WTC11 (cell line): ENCODE data around the gene ZNF649. TPM values are rescaled to one million over a fixed set of nuclear protein-coding genes. Genes with fewer than 3 reads are reported as not detected.

Source experiments
- ATAC-seq: fragments of 200-7000 bp; cut with Tn5 transposase; 2 replicates; pipeline ENCODE4 v1.10.0; 2021; ENCODE audit warnings: mild to moderate bottlenecking, moderate library complexity
- Bru-seq: library from RNA; stranded (reverse); fragments of 400-500 nt; gene quantifications from one replicate; lab custom pipeline; 2021; lab: Mats Ljungman, UMichigan
- CTCF ChIA-PET: fragments of 300-600 bp; sonication (Branson Sonifier 250); formaldehyde crosslinking; loops from one replicate; lab custom pipeline; 2021; ENCODE audit warnings: antibody characterized with exemption; lab: Charles Lee
- POLR2A ChIA-PET: fragments of 350-600 bp; sonication (Branson Sonifier 250); formaldehyde crosslinking; loops from one replicate; lab custom pipeline; 2021; ENCODE audit warnings: antibody characterized with exemption; lab: Charles Lee
- DNase-seq: peaks from one replicate; pipeline ENCODE4 v3.0.0; 2021; ENCODE audit warnings: low spot score
- H3K27ac Mint-ChIP-seq: 2 replicates; pipeline ENCODE4 v1.8.0; 2021; ENCODE audit warnings: mixed read lengths
- H3K27me3 Mint-ChIP-seq: 2 replicates; pipeline ENCODE4 v1.8.0; 2021; ENCODE audit warnings: low read depth, mild to moderate bottlenecking, moderate library complexity, mixed read lengths
- H3K36me3 Mint-ChIP-seq: 2 replicates; pipeline ENCODE4 v1.8.0; 2021; ENCODE audit warnings: mixed read lengths
- H3K4me1 Mint-ChIP-seq: 2 replicates; pipeline ENCODE4 v1.8.0; 2022; ENCODE audit warnings: mixed read lengths
- H3K4me3 Mint-ChIP-seq: 2 replicates; pipeline ENCODE4 v1.8.0; 2021; ENCODE audit warnings: mild to moderate bottlenecking, moderate library complexity, mixed read lengths
- H3K9me3 Mint-ChIP-seq: 2 replicates; pipeline ENCODE4 v1.8.0; 2021; ENCODE audit warnings: mixed read lengths
- ARID4B ChIP-seq: sonication (generic); formaldehyde crosslinking; IDR thresholded peaks from 2 replicates; pipeline ENCODE4 v1.8.0; 2023; ENCODE audit warnings: missing genetic modification reagents, mild to moderate bottlenecking, borderline replicate concordance
- ATF2 ChIP-seq: sonication (generic); formaldehyde crosslinking; IDR thresholded peaks from 2 replicates; pipeline ENCODE4 v1.8.1; 2022; ENCODE audit warnings: low read depth, missing genetic modification reagents, borderline replicate concordance
- E2F1 ChIP-seq: sonication (generic); formaldehyde crosslinking; IDR thresholded peaks from 2 replicates; pipeline ENCODE4 v1.8.0; 2022; ENCODE audit warnings: mild to moderate bottlenecking, missing genetic modification reagents
- E2F4 ChIP-seq: sonication (generic); formaldehyde crosslinking; IDR thresholded peaks from 2 replicates; pipeline ENCODE4 v1.8.1; 2022; ENCODE audit warnings: low read depth, mild to moderate bottlenecking, moderate library complexity, missing genetic modification reagents, borderline replicate concordance
- EMX1 ChIP-seq: fragments of 250-450 bp; sonication (Bioruptor Pico); IDR thresholded peaks from 2 replicates; pipeline ENCODE4 v1.8.0; 2021; ENCODE audit warnings: mild to moderate bottlenecking
- ESRRA ChIP-seq: sonication (generic); formaldehyde crosslinking; IDR thresholded peaks from 2 replicates; pipeline ENCODE4 v1.8.1; 2022; ENCODE audit warnings: mild to moderate bottlenecking, missing genetic modification reagents, borderline replicate concordance
- FOXK1 ChIP-seq: sonication (generic); formaldehyde crosslinking; IDR thresholded peaks from 2 replicates; pipeline ENCODE4 v1.8.0; 2022; ENCODE audit warnings: mild to moderate bottlenecking, moderate library complexity, missing genetic modification reagents
- MXD4 ChIP-seq: fragments of 250-450 bp; sonication (Bioruptor Pico); IDR thresholded peaks from 2 replicates; pipeline ENCODE4 v1.8.0; 2021; ENCODE audit warnings: mild to moderate bottlenecking, moderate library complexity, borderline replicate concordance
- MYBL2 ChIP-seq: sonication (generic); formaldehyde crosslinking; IDR thresholded peaks from 2 replicates; pipeline ENCODE4 v1.8.1; 2023; ENCODE audit warnings: mild to moderate bottlenecking, moderate library complexity, missing genetic modification reagents
- USF1 ChIP-seq: sonication (generic); formaldehyde crosslinking; IDR thresholded peaks from 2 replicates; pipeline ENCODE4 v1.8.0; 2022; ENCODE audit warnings: mild to moderate bottlenecking, missing genetic modification reagents
- ZBTB21 ChIP-seq: sonication (generic); formaldehyde crosslinking; IDR thresholded peaks from 2 replicates; pipeline ENCODE4 v1.8.1; 2023; ENCODE audit warnings: mild to moderate bottlenecking, missing genetic modification reagents, borderline replicate concordance
- ZBTB43 ChIP-seq: sonication (generic); formaldehyde crosslinking; IDR thresholded peaks from 2 replicates; pipeline ENCODE4 v1.8.1; 2023; ENCODE audit warnings: mild to moderate bottlenecking, missing genetic modification reagents
- ZNF281 ChIP-seq: sonication (generic); formaldehyde crosslinking; IDR thresholded peaks from 2 replicates; pipeline ENCODE4 v1.8.0; 2023; ENCODE audit warnings: mild to moderate bottlenecking, missing genetic modification reagents
- ZNF396 ChIP-seq: fragments of 250-450 bp; sonication (Bioruptor Pico); IDR thresholded peaks from 2 replicates; pipeline ENCODE4 v1.8.0; 2021; ENCODE audit warnings: mild to moderate bottlenecking, moderate library complexity, borderline replicate concordance
- ZNF532 ChIP-seq: fragments of 250-450 bp; sonication (Bioruptor Pico); IDR thresholded peaks from 2 replicates; pipeline ENCODE4 v1.9.0; 2021; ENCODE audit warnings: mild to moderate bottlenecking, borderline replicate concordance
- long read RNA-seq, 3 experiments: library from RNA in 1 of 3; library from capped mRNA in 1 of 3; library from polyadenylated mRNA in 1 of 3; unstranded in 2 of 3; stranded (forward) in 1 of 3; transcript quantifications; one replicate each; pipeline ENCODE4 v2.0.0, GENCODE V29; 2021
- total RNA-seq: library from RNA; stranded (reverse); gene quantifications from 3 replicates; pipeline ENCODE4 v1.2.3, GENCODE V29; 2021

ZNF649 gene
- total RNA-seq = 55.6 to 64.7 TPM (median 56.0 TPM) in 3 replicates
- Bru-seq, nascent RNA = percentile 98 among the genes with signal in this experiment
- long read RNA-seq, experiment 1, transcript ZNF649-201 (5 exons, 3,197 nt) = major isoform, 102 of 105 reads
- long read RNA-seq, experiment 1, partial matches to known transcripts = 3 of 105 reads
- long read RNA-seq, experiment 1, other reads (novel, unspliced or antisense) = 0 of 105 reads
- long read RNA-seq, experiment 2, transcript ZNF649-201 (5 exons, 3,197 nt) = major isoform, 14 of 24 reads
- long read RNA-seq, experiment 2, partial matches to known transcripts = 0 of 24 reads
- long read RNA-seq, experiment 2, other reads (novel, unspliced or antisense) = 10 of 24 reads
- long read RNA-seq, experiment 3, transcript ZNF649-201 (5 exons, 3,197 nt) = major isoform, 29 of 31 reads
- long read RNA-seq, experiment 3, partial matches to known transcripts = 0 of 31 reads
- long read RNA-seq, experiment 3, other reads (novel, unspliced or antisense) = 2 of 31 reads

- POLR2A ChIA-PET = no interaction called here
- Mint-ChIP-seq H3K36me3 (peaks cover 54% of the 10 kb centered on the region), H3K9me3 (peaks cover 20% of the 10 kb centered on the region)
- TF ChIP-seq ZBTB43 (no peak), ZNF396 (no peak), ZNF281 (CRISPR knock-in tag) (no peak), FOXK1 (CRISPR knock-in tag) (no peak), MXD4 (no peak), ZBTB21 (CRISPR knock-in tag) (no peak), ARID4B (CRISPR knock-in tag) (0 out of 2 replicates have a peak, but pooled peaks have one; percentile 33), EMX1 (no peak), E2F1 (CRISPR knock-in tag) (no peak), ATF2 (CRISPR knock-in tag) (no peak), ESRRA (CRISPR knock-in tag) (no peak), E2F4 (CRISPR knock-in tag) (no peak), USF1 (CRISPR knock-in tag) (no peak), ZNF532 (no peak), MYBL2 (CRISPR knock-in tag) (0 out of 2 replicates have a peak, but pooled peaks have one; percentile 58)
Measured at GRCh38 chr19:51904331-51905165, at the start of gene ZNF649. Gene ZNF649 (minus strand): TSS chr19:51905017. CDS start chr19:51900107, 4,910 bp downstream.

More at GRCh38 chr19:51904331-51905165, at the start of gene ZNF649:
- Mint-ChIP-seq H3K4me1 (peaks cover 68% of the 10 kb centered on the region), H3K27me3 (no peaks in the 10 kb centered on the region), H3K4me3 (peak within 1 kb of the TSS; percentile 99), H3K27ac (peak within 1 kb of the TSS; percentile 100)
- CTCF ChIA-PET = no interaction called here
- ATAC-seq (peak; percentile 78), DNase-seq (peak; percentile 88)
